B cell (primary cell): ENCODE measurements around the gene PTPRN2. TPM values are rescaled to one million over a fixed set of nuclear protein-coding genes. Genes with fewer than 3 reads are reported as not detected.

ENCODE experiments used
- ATAC-seq: fragments of 200-7000 bp; cut with Tn5 transposase; one replicate; pipeline ENCODE4 v1.10.0; 2021; ENCODE audit warnings: low read depth, mild to moderate bottlenecking, moderate number of reproducible peaks, moderate library complexity
- CTCF ChIA-PET: fragments of 350-600 bp; sonication (Branson Sonifier 250); formaldehyde crosslinking; loops from one replicate; lab custom pipeline; 2021; ENCODE audit warnings: antibody characterized with exemption, inconsistent platforms; lab: Charles Lee
- POLR2A ChIA-PET: fragments of 350-600 bp; sonication (Branson Sonifier 250); formaldehyde crosslinking; loops from one replicate; lab custom pipeline; 2021; ENCODE audit warnings: antibody characterized with exemption; lab: Charles Lee
- DNase-seq: peaks from one replicate; pipeline ENCODE4 v3.0.0; 2013
- H2AFZ ChIP-seq: 2 replicates; pipeline ENCODE4 v1.6.1; 2012; ENCODE audit warnings: mild to moderate bottlenecking, low read depth, low read length; ENCODE audit not compliant: insufficient read depth, poor library complexity, severe bottlenecking
- H3K27ac ChIP-seq, 2 donors: 1 replicate in 1 of 2; 2 replicates in 1 of 2; pipeline ENCODE4 v1.5.1; 2012 to 2013; ENCODE audit warnings: low read length in 2 of 2, mild to moderate bottlenecking in 2 of 2, moderate library complexity in 1 of 2
- H3K27me3 ChIP-seq, 4 experiments: fragments of 200-600 bp in 1 of 4; sonication (generic) in 1 of 4; replicated peaks in 1 of 4; 1 replicate in 2 of 4; 2 replicates in 2 of 4; pipeline versions ENCODE4 v1.6.1 to v1.7.0; 2013 to 2016; ENCODE audit warnings: low read length in 3 of 4, mild to moderate bottlenecking in 2 of 4, mixed read lengths in 1 of 4, moderate library complexity in 1 of 4; ENCODE audit not compliant: insufficient read depth in 4 of 4, control insufficient read depth in 3 of 4; ENCODE audit errors: control extremely low read depth in 1 of 4
- H3K36me3 ChIP-seq, 2 experiments: replicated peaks in 1 of 2; 1 replicate in 1 of 2; 2 replicates in 1 of 2; pipeline versions ENCODE4 v1.6.1 to v1.7.1; 2013; ENCODE audit warnings: low read length in 1 of 2; ENCODE audit not compliant: insufficient read depth in 2 of 2, control insufficient read depth in 1 of 2; ENCODE audit errors: control extremely low read depth in 1 of 2, extremely low read depth in 1 of 2
- H3K4me1 ChIP-seq, 2 donors: fragments of 200-600 bp in 1 of 2; sonication (generic) in 1 of 2; 1 replicate in 1 of 2; 2 replicates in 1 of 2; pipeline versions ENCODE4 v1.5.1 to v1.6.1; 2013 to 2017; ENCODE audit warnings: low read length in 2 of 2; ENCODE audit not compliant: control insufficient read depth in 2 of 2, insufficient read depth in 2 of 2
- H3K4me2 ChIP-seq: replicated peaks from 2 replicates; pipeline ENCODE3; 2012; ENCODE audit warnings: mild to moderate bottlenecking, low read depth, low read length; ENCODE audit not compliant: poor library complexity, severe bottlenecking
- H3K4me3 ChIP-seq, 5 experiments: fragments of 200-600 bp in 1 of 5; sonication (generic) in 1 of 5; 1 replicate in 3 of 5; 2 replicates in 2 of 5; pipeline versions ENCODE4 v1.5.1 to v1.7.0; 2011 to 2016; ENCODE audit warnings: low read length in 4 of 5, mild to moderate bottlenecking in 4 of 5, low read depth in 2 of 5, control low read depth in 1 of 5, moderate library complexity in 1 of 5; ENCODE audit not compliant: insufficient read depth in 1 of 5; ENCODE audit errors: control extremely low read depth in 1 of 5, extremely low read depth in 1 of 5
- H3K79me2 ChIP-seq: fragments of 200-600 bp; sonication (generic); one replicate; pipeline ENCODE4 v1.6.0; 2016; ENCODE audit warnings: low read length; ENCODE audit not compliant: control insufficient read depth, insufficient read depth
- H3K9ac ChIP-seq: fragments of 200-600 bp; sonication (generic); 2 replicates; pipeline ENCODE4 v1.6.1; 2017; ENCODE audit warnings: mild to moderate bottlenecking, low read length, moderate library complexity
- H3K9me3 ChIP-seq, 3 donors: one replicate each; pipeline versions ENCODE4 v1.6.1 to v1.7.1; 2013; ENCODE audit warnings: low read length in 2 of 3; ENCODE audit not compliant: control insufficient read depth in 2 of 3, insufficient read depth in 1 of 3; ENCODE audit errors: control extremely low read depth in 1 of 3
- H4K20me1 ChIP-seq: 2 replicates; pipeline ENCODE4 v1.6.0; 2012; ENCODE audit warnings: mild to moderate bottlenecking, low read length; ENCODE audit not compliant: insufficient read depth, control insufficient read depth, poor library complexity, severe bottlenecking
- H3K27ac Mint-ChIP-seq: one replicate; pipeline ENCODE4 v1.8.0; 2021; ENCODE audit warnings: mixed read lengths
- H3K27me3 Mint-ChIP-seq: one replicate; pipeline ENCODE4 v1.8.0; 2021; ENCODE audit warnings: mixed read lengths
- H3K4me1 Mint-ChIP-seq: one replicate; pipeline ENCODE4 v1.8.0; 2021; ENCODE audit warnings: mixed read lengths
- H3K4me3 Mint-ChIP-seq: one replicate; pipeline ENCODE4 v1.8.0; 2021; ENCODE audit warnings: mixed read lengths
- H3K9me3 Mint-ChIP-seq: one replicate; pipeline ENCODE4 v1.8.0; 2022; ENCODE audit warnings: mixed read lengths; ENCODE audit not compliant: insufficient read depth
- CTCF ChIP-seq: fragments of 200-600 bp; IDR thresholded peaks from one replicate; pipeline ENCODE4 v1.8.0; 2022; ENCODE audit warnings: antibody characterized with exemption, mild to moderate bottlenecking
- EZH2 ChIP-seq: IDR thresholded peaks from 2 replicates; pipeline ENCODE4 v1.6.1; 2012; ENCODE audit warnings: borderline replicate concordance, low read depth, mild to moderate bottlenecking, moderate library complexity, low read length; ENCODE audit not compliant: insufficient read depth, poor library complexity, severe bottlenecking
- WGBS: methylation state at CpG from one replicate; pipeline ENCODE4 v1.1.5; 2013; ENCODE audit warnings: missing lambda C conversion rate; ENCODE audit not compliant: insufficient coverage; 5-methylcytosine and 5-hydroxymethylcytosine counted together
- intact Hi-C: fragments of 100-400 bp; cut with micrococcal nuclease; formaldehyde crosslinking; loops from one replicate; pipeline ENCODE4 v1.10.0; 2022
- polyA plus RNA-seq: library from polyadenylated mRNA; depleted of rRNA; stranded (reverse); fragments of >200 nt; gene quantifications from 2 replicates; pipeline ENCODE4 v1.2.3, GENCODE V29; 2012
- total RNA-seq, 2 donors: library from RNA; stranded (reverse); fragments of 120-200 nt in 1 of 2; gene quantifications; 1 replicate in 1 of 2; 2 replicates in 1 of 2; pipeline versions ENCODE4 v1.2.3 to v1.2.4, GENCODE V29; 2013 to 2022

The PTPRN2 gene
- total and polyA plus RNA-seq, 2 donors (not counting 1 experiment from before 2014, with no cell fraction given), result 2.0 to 5.0 TPM

GRCh38 chr7:157574914-157575586, 1012.6 kb downstream of the PTPRN2 start:
- Histone ChIP-seq H4K20me1 (no peaks in the 10 kb centered on the region), H3K4me3 (no peak overlapping the region), H3K4me1 (no peaks in the 10 kb centered on the region), H3K79me2 (no peaks in the 10 kb centered on the region), H3K27me3 (no peaks in the 10 kb centered on the region), H3K9ac (no peak overlapping the region), H3K9me3 (peaks cover 0 to 7% (median 0%) of the 10 kb centered on the region in 3 donors), H3K4me2 (no peak overlapping the region), H2AFZ (no peak overlapping the region), H3K36me3 (no peaks in the 10 kb centered on the region), H3K27ac (no peak overlapping the region)
- Mint-ChIP-seq H3K27ac (no peak overlapping the region), H3K4me1 (peaks cover 6% of the 10 kb centered on the region), H3K4me3 (no peak overlapping the region), H3K27me3 (no peaks in the 10 kb centered on the region), H3K9me3 (no peaks in the 10 kb centered on the region)
- intact Hi-C loops, result no loop called here
- 88% methylated on average over 13 of the region's 15 CpGs for WGBS
- DNase-seq, result no peak
- POLR2A ChIA-PET, result no interaction called here
- no peak for TF ChIP-seq EZH2
- no peak for TF ChIP-seq CTCF
- CTCF ChIA-PET, result no interaction called here
- ATAC-seq, result no peak

GRCh38 chr7:157574120-157574825, 1013.4 kb downstream of the PTPRN2 start:
- H3K79me2 ChIP-seq, result no peaks in the 10 kb centered on the region
- no peak for TF ChIP-seq CTCF
- TF ChIP-seq EZH2, result no peak
- ChIA-PET CTCF (no interaction called here), POLR2A (no interaction called here)
- H3K9me3 Mint-ChIP-seq, result no peaks in the 10 kb centered on the region
- H3K36me3 ChIP-seq, result no peaks in the 10 kb centered on the region
- no peak overlapping the region for H3K27ac ChIP-seq
- no peak overlapping the region for H2AFZ ChIP-seq
- no peak overlapping the region for H3K27ac Mint-ChIP-seq
- no peak overlapping the region for H3K4me3 ChIP-seq
- intact Hi-C loops, result no loop called here
- WGBS, result 92% methylated on average over 19 of the region's 24 CpGs
- no peaks in the 10 kb centered on the region for H4K20me1 ChIP-seq
- DNase-seq (no peak), ATAC-seq (no peak)
- H3K9me3 ChIP-seq, result peaks cover 0 to 7% (median 0%) of the 10 kb centered on the region in 3 donors
- no peak overlapping the region for H3K4me2 ChIP-seq
- peaks cover 10% of the 10 kb centered on the region for H3K4me1 Mint-ChIP-seq
- no peaks in the 10 kb centered on the region for H3K27me3 Mint-ChIP-seq
- no peak overlapping the region for H3K4me3 Mint-ChIP-seq
- H3K9ac ChIP-seq, result no peak overlapping the region
- no peaks in the 10 kb centered on the region for H3K27me3 ChIP-seq
- H3K4me1 ChIP-seq, result peaks cover 0 to 1% of the 10 kb centered on the region in 2 donors
